Loucy (cell line): ENCODE measurements around the gene AHCY.
A peak's percentile ranks its signal among the peaks of the same experiment; 100 is the strongest.
"Not testable (repeated sequence)": the region's sequence is repeated elsewhere in the genome, so short reads cannot be mapped to it uniquely, and the experiment has no call there.

Experiments
- H2AFZ ChIP-seq: fragments of 200-600 bp; sonication (generic); 2 replicates; pipeline ENCODE4 v1.6.0; 2016; ENCODE audit warnings: antibody characterized with exemption, mild to moderate bottlenecking, low read length, moderate library complexity
- H3F3A ChIP-seq: fragments of 200-600 bp; 2 replicates; pipeline ENCODE4 v1.6.0; 2016; ENCODE audit warnings: antibody characterized with exemption, low read depth, mild to moderate bottlenecking
- H3K27me3 ChIP-seq: fragments of 200-600 bp; sonication (generic); 2 replicates; pipeline ENCODE4 v1.6.1; 2014; ENCODE audit warnings: low read length, mild to moderate bottlenecking; ENCODE audit not compliant: insufficient read depth, poor library complexity, severe bottlenecking
- H3K36me3 ChIP-seq: fragments of 200-600 bp; sonication (generic); 2 replicates; pipeline ENCODE4 v1.6.1; 2016; ENCODE audit warnings: low read length; ENCODE audit not compliant: insufficient read depth
- H3K4me1 ChIP-seq: fragments of 200-600 bp; sonication (generic); 2 replicates; pipeline ENCODE4 v1.5.1; 2014; ENCODE audit warnings: low read length, mild to moderate bottlenecking; ENCODE audit not compliant: insufficient read depth, poor library complexity, severe bottlenecking
- H3K4me2 ChIP-seq: fragments of 200-600 bp; sonication (generic); 2 replicates; pipeline ENCODE4 v1.6.0; 2014; ENCODE audit warnings: antibody characterized with exemption, low read length, low read depth, mild to moderate bottlenecking; ENCODE audit not compliant: poor library complexity, severe bottlenecking
- H3K4me3 ChIP-seq: fragments of 200-600 bp; sonication (generic); 2 replicates; pipeline ENCODE4 v1.5.1; 2014; ENCODE audit warnings: low read length, mild to moderate bottlenecking, mixed read lengths; ENCODE audit not compliant: poor library complexity, severe bottlenecking
- H3K79me2 ChIP-seq: fragments of 200-600 bp; sonication (generic); 2 replicates; pipeline ENCODE4 v1.6.1; 2014; ENCODE audit warnings: low read length; ENCODE audit not compliant: insufficient read depth
- H3K9ac ChIP-seq: fragments of 200-600 bp; sonication (generic); 2 replicates; pipeline ENCODE4 v1.6.0; 2014; ENCODE audit warnings: mild to moderate bottlenecking, low read depth, low read length, moderate library complexity; ENCODE audit not compliant: poor library complexity, severe bottlenecking
- H3K9me2 ChIP-seq: fragments of 200-600 bp; sonication (generic); replicated peaks from 2 replicates; pipeline ENCODE4 v1.6.1; 2016; ENCODE audit warnings: low read depth, low read length, mixed read lengths
- H3K9me3 ChIP-seq: fragments of 200-600 bp; sonication (generic); 2 replicates; pipeline ENCODE4 v1.6.1; 2014; ENCODE audit warnings: mild to moderate bottlenecking, antibody characterized with exemption, low read length, low read depth; ENCODE audit not compliant: insufficient read depth
- H4K20me1 ChIP-seq: fragments of 200-600 bp; sonication (generic); 2 replicates; pipeline ENCODE4 v1.6.0; 2014; ENCODE audit warnings: antibody characterized with exemption, low read length, mild to moderate bottlenecking; ENCODE audit not compliant: insufficient read depth, poor library complexity, severe bottlenecking
- CTCF ChIP-seq: fragments of 200-600 bp; sonication (generic); conservative IDR thresholded peaks from 2 replicates; pipeline ENCODE4 v1.5.1; 2014; ENCODE audit warnings: mild to moderate bottlenecking, antibody characterized with exemption, low read length
- EZH2phosphoT487 ChIP-seq: fragments of 200-600 bp; IDR thresholded peaks from 2 replicates; pipeline ENCODE4 v1.6.1; 2018; ENCODE audit warnings: antibody characterized with exemption, mild to moderate bottlenecking, moderate library complexity, borderline replicate concordance

AHCY gene

GRCh38 chr20:34287500-34287899 is 15.7 kb downstream of the AHCY start:
- H3K9me3 ChIP-seq, H3K4me2 ChIP-seq, H3K27me3 ChIP-seq, H3K9me2 ChIP-seq, H2AFZ ChIP-seq, H3K9ac ChIP-seq, H3F3A ChIP-seq, H3K4me1 ChIP-seq, H3K4me3 ChIP-seq, H4K20me1 ChIP-seq, H3K79me2 ChIP-seq: not testable (repeated sequence)
- peak; percentile 19; the same call in 1 of the 2 replicates for TF ChIP-seq CTCF
- peaks cover 67% of the 10 kb centered on the region; the same call in 1 of the 2 replicates for H3K36me3 ChIP-seq

GRCh38 chr20:34285450-34285849 is 17.7 kb downstream of the AHCY start:
- H4K20me1 ChIP-seq, result no peaks in the 10 kb centered on the region
- no peak overlapping the region for H3K4me2 ChIP-seq
- no peak overlapping the region for H2AFZ ChIP-seq
- TF ChIP-seq EZH2phosphoT487 (no peak), CTCF (no peak)
- no peak overlapping the region for H3K9ac ChIP-seq
- no peak overlapping the region for H3K4me3 ChIP-seq
- H3K27me3 ChIP-seq, result no peaks in the 10 kb centered on the region
- H3F3A ChIP-seq, result no peaks in the 10 kb centered on the region
- peaks cover 63% of the 10 kb centered on the region; the same call in 1 of the 2 replicates for H3K36me3 ChIP-seq
- H3K9me2 ChIP-seq, result no peaks in the 10 kb centered on the region
- H3K4me1 ChIP-seq, result no peaks in the 10 kb centered on the region
- H3K9me3 ChIP-seq, result no peaks in the 10 kb centered on the region
- no peaks in the 10 kb centered on the region for H3K79me2 ChIP-seq

DNA sequence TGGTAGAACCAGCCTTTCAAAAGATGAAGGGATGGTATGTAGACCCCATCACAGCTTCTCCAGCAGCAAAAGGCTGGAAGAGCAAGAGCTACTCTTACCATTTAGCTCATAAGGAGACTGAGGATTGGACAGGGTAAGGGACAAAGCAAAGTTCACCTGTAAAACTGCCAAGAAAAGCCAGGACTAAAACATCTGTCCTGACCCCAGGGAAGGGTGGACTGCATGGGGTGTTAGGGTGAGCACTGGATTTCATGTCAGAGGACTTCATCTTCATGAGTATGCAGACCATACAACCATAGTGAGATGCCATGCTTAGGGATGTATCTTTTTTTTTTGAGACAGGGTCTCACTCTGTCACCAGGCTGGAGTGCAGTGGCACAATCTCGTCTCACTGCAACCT is 19.3 kb downstream of the AHCY start:
- Histone ChIP-seq H3K4me2 (no peak overlapping the region), H3K4me3 (no peak overlapping the region), H3F3A (no peaks in the 10 kb centered on the region), H2AFZ (no peak overlapping the region), H4K20me1 (no peaks in the 10 kb centered on the region), H3K9me3 (no peaks in the 10 kb centered on the region), H3K27me3 (no peaks in the 10 kb centered on the region), H3K9me2 (no peaks in the 10 kb centered on the region), H3K79me2 (no peaks in the 10 kb centered on the region), H3K4me1 (no peaks in the 10 kb centered on the region), H3K9ac (no peak overlapping the region), H3K36me3 (peaks cover 65% of the 10 kb centered on the region; the same call in 1 of the 2 replicates)
- no peak for TF ChIP-seq CTCF
- no peak for TF ChIP-seq EZH2phosphoT487
